Osteoblast (primary cell): Measurements from ENCODE around the gene HSD11B2. TPM values are rescaled to one million over a fixed set of nuclear protein-coding genes. Genes with fewer than 3 reads are reported as not detected.
A peak's percentile ranks its signal among the peaks of the same experiment; 100 is the strongest.

Source experiments
- DNase-seq: peaks from one replicate; pipeline ENCODE4 v3.0.0; 2011; ENCODE audit warnings: low spot score, mixed read lengths; ENCODE audit not compliant: insufficient read length; ENCODE audit errors: missing footprints
- H2AFZ ChIP-seq: 2 replicates; pipeline ENCODE4 v1.6.0; 2011; ENCODE audit warnings: mild to moderate bottlenecking, low read length
- H3K27ac ChIP-seq: 2 replicates; pipeline ENCODE4 v1.5.1; 2011; ENCODE audit warnings: mild to moderate bottlenecking, low read depth, low read length, moderate library complexity
- H3K27me3 ChIP-seq: 2 replicates; pipeline ENCODE4 v1.6.0; 2012; ENCODE audit warnings: mild to moderate bottlenecking, control low read depth, inconsistent platforms, low read length, moderate library complexity; ENCODE audit not compliant: insufficient read depth
- H3K36me3 ChIP-seq: 2 replicates; pipeline ENCODE4 v1.5.1; 2011; ENCODE audit warnings: mild to moderate bottlenecking, low read length, control low read depth, moderate library complexity; ENCODE audit not compliant: insufficient read depth
- H3K4me1 ChIP-seq: 2 replicates; pipeline ENCODE4 v1.5.1; 2011; ENCODE audit warnings: mild to moderate bottlenecking, low read length, control low read depth, moderate library complexity; ENCODE audit not compliant: insufficient read depth
- H3K4me2 ChIP-seq: 2 replicates; pipeline ENCODE4 v1.6.0; 2011; ENCODE audit warnings: mild to moderate bottlenecking, low read length; ENCODE audit not compliant: insufficient read depth
- H3K4me3 ChIP-seq: fragments of 200-600 bp; sonication (generic); 3 replicates; pipeline ENCODE4 v1.5.1; 2012; ENCODE audit warnings: mild to moderate bottlenecking, low read length, inconsistent platforms; ENCODE audit not compliant: insufficient read depth
- H3K79me2 ChIP-seq: 2 replicates; pipeline ENCODE4 v1.6.0; 2012; ENCODE audit warnings: mild to moderate bottlenecking, low read length, control low read depth, inconsistent platforms; ENCODE audit not compliant: insufficient read depth
- H3K9me3 ChIP-seq: 2 replicates; pipeline ENCODE4 v1.5.1; 2011; ENCODE audit warnings: low read depth, low read length, control low read depth
- H4K20me1 ChIP-seq: 2 replicates; pipeline ENCODE4 v1.6.0; 2012; ENCODE audit warnings: mild to moderate bottlenecking, low read length, control low read depth; ENCODE audit not compliant: insufficient read depth
- total RNA-seq: library from RNA; depleted of rRNA; stranded (reverse); fragments of >200 nt; gene quantifications from 2 replicates; pipeline ENCODE4 v1.2.3, GENCODE V29; 2012
- TF ChIP-seq, protein P1 (sequence below): IDR thresholded peaks from 2 replicates; pipeline ENCODE4 v1.5.1; 2011; ENCODE audit warnings: mild to moderate bottlenecking, low read depth, low read length, moderate library complexity; ENCODE audit errors: extremely low read depth

Gene HSD11B2
- total RNA-seq, 1 donor, result not detected

GRCh38 chr16:67445913-67446907, 15.3 kb downstream of the HSD11B2 start:
- H4K20me1 ChIP-seq, result peaks cover 76% of the 10 kb centered on the region
- H3K36me3 ChIP-seq, result peaks cover 3% of the 10 kb centered on the region
- peaks cover 80% of the 10 kb centered on the region for H3K79me2 ChIP-seq
- H3K4me1 ChIP-seq, result peaks cover 41% of the 10 kb centered on the region
- no peak overlapping the region for H3K4me3 ChIP-seq
- no peak overlapping the region for H3K4me2 ChIP-seq
- H3K9me3 ChIP-seq, result no peaks in the 10 kb centered on the region
- H2AFZ ChIP-seq, result no peak overlapping the region
- DNase-seq, result peak; percentile 91
- no peaks in the 10 kb centered on the region for H3K27me3 ChIP-seq
- H3K27ac ChIP-seq, result no peak overlapping the region
- TF ChIP-seq, protein P1, sequence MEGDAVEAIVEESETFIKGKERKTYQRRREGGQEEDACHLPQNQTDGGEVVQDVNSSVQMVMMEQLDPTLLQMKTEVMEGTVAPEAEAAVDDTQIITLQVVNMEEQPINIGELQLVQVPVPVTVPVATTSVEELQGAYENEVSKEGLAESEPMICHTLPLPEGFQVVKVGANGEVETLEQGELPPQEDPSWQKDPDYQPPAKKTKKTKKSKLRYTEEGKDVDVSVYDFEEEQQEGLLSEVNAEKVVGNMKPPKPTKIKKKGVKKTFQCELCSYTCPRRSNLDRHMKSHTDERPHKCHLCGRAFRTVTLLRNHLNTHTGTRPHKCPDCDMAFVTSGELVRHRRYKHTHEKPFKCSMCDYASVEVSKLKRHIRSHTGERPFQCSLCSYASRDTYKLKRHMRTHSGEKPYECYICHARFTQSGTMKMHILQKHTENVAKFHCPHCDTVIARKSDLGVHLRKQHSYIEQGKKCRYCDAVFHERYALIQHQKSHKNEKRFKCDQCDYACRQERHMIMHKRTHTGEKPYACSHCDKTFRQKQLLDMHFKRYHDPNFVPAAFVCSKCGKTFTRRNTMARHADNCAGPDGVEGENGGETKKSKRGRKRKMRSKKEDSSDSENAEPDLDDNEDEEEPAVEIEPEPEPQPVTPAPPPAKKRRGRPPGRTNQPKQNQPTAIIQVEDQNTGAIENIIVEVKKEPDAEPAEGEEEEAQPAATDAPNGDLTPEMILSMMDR, result no peak

GRCh38 chr16:67446968-67447507, 16.1 kb downstream of the HSD11B2 start:
- H3K79me2 ChIP-seq, result peaks cover 83% of the 10 kb centered on the region
- H3K27ac ChIP-seq, result no peak overlapping the region
- DNase-seq, result peak; percentile 58
- no peak overlapping the region for H3K4me3 ChIP-seq
- peaks cover 7% of the 10 kb centered on the region for H3K36me3 ChIP-seq
- H4K20me1 ChIP-seq, result peaks cover 80% of the 10 kb centered on the region
- peaks cover 41% of the 10 kb centered on the region for H3K4me1 ChIP-seq
- H2AFZ ChIP-seq, result no peak overlapping the region
- TF ChIP-seq, protein P1, result no peak
- H3K4me2 ChIP-seq, result no peak overlapping the region
- H3K27me3 ChIP-seq, result no peaks in the 10 kb centered on the region
- no peaks in the 10 kb centered on the region for H3K9me3 ChIP-seq

- H2AFZ ChIP-seq, result no peak overlapping the region
Measured at GRCh38 chr16:67447508-67448076, 16.7 kb downstream of the HSD11B2 start.

More at GRCh38 chr16:67447508-67448076, 16.7 kb downstream of the HSD11B2 start:
- DNase-seq, result peak; percentile 88
- Histone ChIP-seq H4K20me1 (peaks cover 82% of the 10 kb centered on the region), H3K79me2 (peaks cover 86% of the 10 kb centered on the region), H3K27ac (no peak overlapping the region), H3K4me1 (peaks cover 41% of the 10 kb centered on the region), H3K4me2 (no peak overlapping the region), H3K4me3 (no peak overlapping the region), H3K36me3 (peaks cover 10% of the 10 kb centered on the region), H3K27me3 (no peaks in the 10 kb centered on the region), H3K9me3 (no peaks in the 10 kb centered on the region)
- TF ChIP-seq, protein P1, result peak; percentile 50
